BE2C (cell line): ENCODE results near the gene CHST11.

Experiments
- DNase-seq: peaks from one replicate; pipeline ENCODE4 v3.0.0-alpha.2; 2020
- H3K27me3 ChIP-seq: fragments of 250-450 bp; sonication (Bioruptor Pico); 2 replicates; pipeline ENCODE4 v1.5.1; 2020; ENCODE audit warnings: mild to moderate bottlenecking
- H3K36me3 ChIP-seq: fragments of 250-450 bp; sonication (Bioruptor Pico); 2 replicates; pipeline ENCODE4 v1.5.1; 2020; ENCODE audit warnings: mild to moderate bottlenecking
- H3K4me1 ChIP-seq: fragments of 250-450 bp; sonication (Bioruptor Pico); 2 replicates; pipeline ENCODE4 v1.5.1; 2020
- H3K4me3 ChIP-seq: 2 replicates; pipeline ENCODE4 v1.5.1; 2011; ENCODE audit warnings: low read depth, low read length
- H3K9me3 ChIP-seq: fragments of 250-450 bp; sonication (Bioruptor Pico); 2 replicates; pipeline ENCODE4 v1.5.1; 2020
- TF ChIP-seq, protein P1 (sequence below): IDR thresholded peaks from 2 replicates; pipeline ENCODE4 v1.5.1; 2012; ENCODE audit warnings: mild to moderate bottlenecking, low read depth, low read length

The CHST11 gene

DNA sequence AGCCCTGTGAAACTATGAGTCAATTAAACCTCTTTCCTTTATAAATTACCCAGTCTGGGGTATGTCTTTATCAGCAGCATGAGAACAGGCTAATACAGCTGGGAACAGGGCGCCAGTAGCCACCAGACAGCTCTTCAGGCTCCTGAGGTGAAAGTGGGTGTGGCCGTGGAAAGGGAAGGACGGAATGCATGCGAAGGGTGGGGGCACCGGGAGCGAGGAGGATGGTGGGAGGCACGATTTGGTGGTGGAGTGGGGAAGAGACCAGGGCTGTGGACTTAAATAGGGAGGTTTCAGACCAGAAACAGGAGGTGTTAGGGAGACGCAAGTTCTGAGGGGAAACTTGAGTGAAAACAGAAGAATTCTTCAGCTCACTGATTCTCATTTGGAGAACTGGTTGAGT, 44.1 kb upstream of the CHST11 start:
- no peak overlapping the region for H3K4me3 ChIP-seq
- no peaks in the 10 kb centered on the region for H3K9me3 ChIP-seq
- H3K36me3 ChIP-seq: no peaks in the 10 kb centered on the region
- H3K27me3 ChIP-seq: no peaks in the 10 kb centered on the region
- TF ChIP-seq, protein P1, sequence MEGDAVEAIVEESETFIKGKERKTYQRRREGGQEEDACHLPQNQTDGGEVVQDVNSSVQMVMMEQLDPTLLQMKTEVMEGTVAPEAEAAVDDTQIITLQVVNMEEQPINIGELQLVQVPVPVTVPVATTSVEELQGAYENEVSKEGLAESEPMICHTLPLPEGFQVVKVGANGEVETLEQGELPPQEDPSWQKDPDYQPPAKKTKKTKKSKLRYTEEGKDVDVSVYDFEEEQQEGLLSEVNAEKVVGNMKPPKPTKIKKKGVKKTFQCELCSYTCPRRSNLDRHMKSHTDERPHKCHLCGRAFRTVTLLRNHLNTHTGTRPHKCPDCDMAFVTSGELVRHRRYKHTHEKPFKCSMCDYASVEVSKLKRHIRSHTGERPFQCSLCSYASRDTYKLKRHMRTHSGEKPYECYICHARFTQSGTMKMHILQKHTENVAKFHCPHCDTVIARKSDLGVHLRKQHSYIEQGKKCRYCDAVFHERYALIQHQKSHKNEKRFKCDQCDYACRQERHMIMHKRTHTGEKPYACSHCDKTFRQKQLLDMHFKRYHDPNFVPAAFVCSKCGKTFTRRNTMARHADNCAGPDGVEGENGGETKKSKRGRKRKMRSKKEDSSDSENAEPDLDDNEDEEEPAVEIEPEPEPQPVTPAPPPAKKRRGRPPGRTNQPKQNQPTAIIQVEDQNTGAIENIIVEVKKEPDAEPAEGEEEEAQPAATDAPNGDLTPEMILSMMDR: no peak
- H3K4me1 ChIP-seq: peaks cover 26% of the 10 kb centered on the region
- peak; percentile 25 for DNase-seq

DNA sequence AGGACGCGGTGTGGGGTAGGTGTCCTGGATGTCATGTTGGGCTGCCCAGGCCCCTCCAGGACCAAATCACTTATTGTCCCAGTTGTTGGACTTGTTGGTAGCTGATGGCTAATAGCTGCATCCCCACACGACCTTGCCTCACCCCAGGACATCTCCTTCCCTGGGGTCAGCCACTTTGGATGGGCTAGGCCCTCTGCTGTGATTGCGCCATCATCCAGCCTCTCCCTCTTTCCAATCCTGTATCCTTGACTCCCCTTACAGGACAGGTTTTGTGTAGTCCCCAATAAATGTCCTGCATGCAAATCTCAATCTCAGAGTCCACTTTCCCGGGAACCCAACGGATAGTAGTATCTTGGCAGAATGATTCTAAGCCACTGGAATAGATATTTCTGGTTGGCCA, 43.4 kb upstream of the CHST11 start:
- Histone ChIP-seq H3K9me3 (no peaks in the 10 kb centered on the region), H3K4me3 (no peak overlapping the region), H3K27me3 (no peaks in the 10 kb centered on the region), H3K36me3 (no peaks in the 10 kb centered on the region), H3K4me1 (peaks cover 20% of the 10 kb centered on the region)
- DNase-seq: no peak
- TF ChIP-seq, protein P1: no peak

DNA sequence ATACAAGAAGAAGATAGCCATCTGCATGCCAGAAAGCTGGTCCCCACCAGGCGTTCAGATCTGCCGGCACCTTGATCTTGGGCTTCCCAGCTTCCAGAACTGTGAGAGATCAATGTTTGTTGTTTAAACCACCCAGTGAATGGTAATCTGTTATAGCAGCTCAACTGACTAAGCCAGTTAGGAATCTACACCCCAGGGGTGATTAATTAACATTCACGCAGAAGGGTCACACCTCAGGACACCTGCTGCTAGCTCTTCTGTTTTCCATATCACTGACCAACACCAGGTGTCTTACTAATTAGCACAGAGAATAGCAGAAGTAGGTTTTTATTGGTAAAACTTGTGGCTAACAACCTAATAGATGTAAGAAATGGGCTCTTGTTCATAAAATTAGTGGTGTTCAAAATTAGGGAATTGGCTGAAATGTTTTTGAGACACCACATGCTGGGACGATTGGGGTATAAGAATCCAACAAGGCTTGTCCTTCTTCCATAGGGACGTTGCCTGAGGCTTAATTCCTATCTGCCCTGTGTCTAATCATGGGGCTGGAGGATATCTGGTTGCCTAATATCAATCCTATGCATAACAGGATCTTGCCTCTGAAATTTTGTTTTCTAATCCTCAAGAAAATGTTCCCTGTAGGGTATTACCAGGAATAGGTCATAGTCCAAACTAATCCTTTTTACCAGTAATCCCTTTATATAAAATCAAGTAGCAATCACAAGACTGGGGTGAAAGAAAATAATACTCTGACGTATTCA, 42.0 kb upstream of the CHST11 start:
- TF ChIP-seq, protein P1: no peak
- H3K4me3 ChIP-seq: no peak overlapping the region
- no peaks in the 10 kb centered on the region for H3K36me3 ChIP-seq
- H3K9me3 ChIP-seq: no peaks in the 10 kb centered on the region
- no peaks in the 10 kb centered on the region for H3K27me3 ChIP-seq
- peaks cover 13% of the 10 kb centered on the region for H3K4me1 ChIP-seq
- no peak for DNase-seq

DNA sequence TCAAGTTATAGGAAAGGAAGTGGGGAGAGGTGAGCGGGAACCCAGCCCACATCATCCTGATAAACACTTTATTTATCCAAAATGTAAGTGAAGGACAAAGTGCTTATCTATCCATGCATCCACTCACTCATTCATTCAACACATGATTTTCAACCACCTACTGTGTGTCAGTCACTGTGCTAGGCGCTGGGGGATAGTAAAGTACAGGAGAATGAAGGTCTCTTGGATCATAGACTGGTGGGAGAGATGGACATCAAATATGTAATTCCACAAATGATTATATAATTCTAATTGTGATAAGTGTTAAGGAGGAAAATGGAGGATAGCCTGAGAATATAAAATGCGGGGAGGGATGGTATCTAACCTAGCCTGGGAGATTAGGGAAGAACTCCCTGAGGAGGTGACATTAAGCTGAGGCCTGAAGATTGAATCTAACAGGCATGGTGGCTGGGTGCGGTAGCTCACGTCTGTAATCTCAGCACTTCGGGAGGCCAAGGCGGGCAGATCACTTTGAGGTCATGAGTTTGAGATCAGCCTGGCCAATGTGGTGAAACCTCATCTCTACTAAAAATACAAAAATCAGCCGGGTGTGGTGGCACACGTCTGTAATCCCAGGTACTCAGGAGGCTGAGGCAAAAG, 41.3 kb upstream of the CHST11 start:
- H3K9me3 ChIP-seq: no peaks in the 10 kb centered on the region
- no peak overlapping the region for H3K4me3 ChIP-seq
- peaks cover 13% of the 10 kb centered on the region for H3K4me1 ChIP-seq
- TF ChIP-seq, protein P1: no peak
- no peaks in the 10 kb centered on the region for H3K36me3 ChIP-seq
- DNase-seq: no peak
- H3K27me3 ChIP-seq: no peaks in the 10 kb centered on the region

DNA sequence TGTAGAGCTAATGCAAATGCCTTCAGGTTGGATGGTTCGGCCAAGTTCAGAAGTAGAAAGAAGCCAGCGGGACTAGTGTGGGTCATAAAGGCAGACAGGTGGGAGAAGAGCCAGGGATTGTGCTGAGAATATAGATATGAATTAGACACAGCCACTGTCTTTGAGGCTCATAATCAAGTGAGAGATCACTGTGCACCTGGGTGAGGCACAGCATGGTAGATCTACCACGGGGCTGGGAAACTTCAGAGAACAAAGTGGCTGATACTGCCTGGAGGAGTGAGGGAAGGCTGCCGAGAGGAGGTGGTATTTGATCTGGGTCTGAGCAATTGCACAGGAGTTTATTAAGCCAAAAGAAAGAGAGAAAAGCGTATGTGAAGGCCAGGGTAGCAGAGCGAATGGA, 40.6 kb upstream of the CHST11 start:
- no peaks in the 10 kb centered on the region for H3K27me3 ChIP-seq
- H3K9me3 ChIP-seq: no peaks in the 10 kb centered on the region
- H3K4me3 ChIP-seq: no peak overlapping the region
- H3K4me1 ChIP-seq: peaks cover 13% of the 10 kb centered on the region
- no peak for DNase-seq
- TF ChIP-seq, protein P1: no peak
- no peaks in the 10 kb centered on the region for H3K36me3 ChIP-seq

DNA sequence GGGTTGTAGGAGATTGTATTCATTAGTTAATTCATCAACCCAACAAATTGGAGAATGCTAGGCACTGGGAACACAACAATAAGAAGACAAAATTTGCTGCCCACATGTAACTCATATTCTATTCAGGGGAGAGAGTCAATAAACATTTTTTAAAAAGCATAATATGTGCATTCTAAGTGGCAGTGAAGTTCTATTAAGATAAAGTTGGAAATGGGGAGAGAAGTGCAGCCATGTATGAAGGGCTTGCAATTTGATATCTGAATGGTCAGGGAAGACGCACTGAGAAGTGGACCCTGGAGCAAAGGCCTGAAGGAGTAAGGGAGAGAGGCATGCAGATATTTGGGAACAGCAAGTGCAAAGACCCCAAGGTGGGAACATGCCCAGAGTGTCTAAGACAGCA, 40.2 kb upstream of the CHST11 start:
- Histone ChIP-seq H3K4me3 (no peak overlapping the region), H3K27me3 (no peaks in the 10 kb centered on the region), H3K9me3 (no peaks in the 10 kb centered on the region), H3K36me3 (no peaks in the 10 kb centered on the region), H3K4me1 (peaks cover 11% of the 10 kb centered on the region)
- TF ChIP-seq, protein P1: no peak
- DNase-seq: no peak
